K562 (cell line): ENCODE results near the gene TANC1. TPM values are rescaled to one million over a fixed set of nuclear protein-coding genes. Genes with fewer than 3 reads are reported as not detected.

ENCODE experiments used
- ATAC-seq: fragments of 200-7000 bp; cut with Tn5 transposase; 3 replicates; pipeline ENCODE4 v1.9.1; 2020; ENCODE audit warnings: moderate library complexity
- BruUV-seq: library from RNA; stranded (reverse); fragments of 400-500 nt; replicated peaks from 2 replicates; lab custom pipeline; 2021; lab: Mats Ljungman, UMichigan
- CTCF ChIA-PET: fragments of 300-600 bp; formaldehyde crosslinking; extraction: SDS; loops from one replicate; lab custom pipeline; 2021; ENCODE audit warnings: low intra/inter-chr PET ratio; lab: Yijun Ruan, JAX
- POLR2A ChIA-PET: fragments of 300-600, 350-650 bp; sonication (Branson Sonifier 250); formaldehyde crosslinking; extraction: SDS; loops from one replicate; lab custom pipeline; 2021; ENCODE audit warnings: antibody characterized with exemption, inconsistent platforms; lab: Yijun Ruan, JAX
- DNase-seq, 4 experiments: peaks; one replicate each; pipeline versions ENCODE4 v3.0.0 to v3.0.0-alpha.2; 2011 to 2018; ENCODE audit warnings: low spot score in 3 of 4, mixed read lengths in 3 of 4; ENCODE audit errors: extremely low read depth in 1 of 4
- FAIRE-seq: peaks from 2 replicates; lab custom pipeline; 2011; peaks lifted over from hg19 to GRCh38; lab: Jason Lieb, UNC
- H2AFZ ChIP-seq: 2 replicates; pipeline ENCODE4 v1.6.0; 2011; ENCODE audit warnings: low read depth, low read length, control low read depth, inconsistent platforms
- H3K27ac ChIP-seq: fragments of 200-600 bp; 3 replicates; pipeline ENCODE4 v1.8.0; 2011; ENCODE audit warnings: low read depth, mild to moderate bottlenecking, control low read depth, inconsistent platforms, low read length, moderate library complexity, mixed read lengths; ENCODE audit errors: extremely low read depth
- H3K27me3 ChIP-seq, 2 experiments: fragments of 300-600 bp in 1 of 2; 2 replicates in 1 of 2; 3 replicates in 1 of 2; pipeline versions ENCODE4 v1.6.0 to v1.8.0; 2011; ENCODE audit warnings: inconsistent platforms in 2 of 2, low read length in 2 of 2, mild to moderate bottlenecking in 1 of 2, mixed read lengths in 1 of 2, moderate library complexity in 1 of 2; ENCODE audit not compliant: control insufficient read depth in 2 of 2, insufficient read depth in 2 of 2
- H3K36me3 ChIP-seq: fragments of 300-600 bp; 3 replicates; pipeline ENCODE4 v1.8.0; 2011; ENCODE audit warnings: mild to moderate bottlenecking, low read length, inconsistent platforms; ENCODE audit not compliant: control insufficient read depth, insufficient read depth
- H3K4me1 ChIP-seq, 2 experiments: fragments of 200-600 bp in 1 of 2; replicated peaks in 1 of 2; 2 replicates in 1 of 2; 3 replicates in 1 of 2; pipeline versions ENCODE4 v1.5.1 to v1.8.0; 2011; ENCODE audit warnings: inconsistent platforms in 2 of 2, low read length in 2 of 2, mild to moderate bottlenecking in 1 of 2, mixed read lengths in 1 of 2, moderate library complexity in 1 of 2; ENCODE audit not compliant: control insufficient read depth in 2 of 2, insufficient read depth in 2 of 2
- H3K4me2 ChIP-seq: 2 replicates; pipeline ENCODE4 v1.6.1; 2011; ENCODE audit warnings: low read length, control low read depth, inconsistent platforms, mixed read lengths; ENCODE audit not compliant: insufficient read depth
- H3K4me3 ChIP-seq: fragments of 200-600 bp; sonication (generic), shearing (Covaris generic); 2 replicates; pipeline ENCODE4 v1.5.1; 2016; ENCODE audit warnings: control low read depth, inconsistent platforms
- H3K79me2 ChIP-seq: fragments of 200-600 bp; 3 replicates; pipeline ENCODE4 v1.8.0; 2011; ENCODE audit warnings: low read length, inconsistent platforms; ENCODE audit not compliant: control insufficient read depth, insufficient read depth
- H3K9ac ChIP-seq, 2 experiments: 2 replicates each; pipeline versions ENCODE4 v1.6.0 to v1.6.1; 2011; ENCODE audit warnings: low read depth in 2 of 2, low read length in 2 of 2, control low read depth in 1 of 2, inconsistent platforms in 1 of 2, mild to moderate bottlenecking in 1 of 2, mixed read lengths in 1 of 2; ENCODE audit not compliant: insufficient read depth in 1 of 2
- H3K9me1 ChIP-seq: one replicate; pipeline ENCODE4 v1.6.0; 2011; ENCODE audit warnings: inconsistent platforms, mild to moderate bottlenecking, low read length, moderate library complexity; ENCODE audit not compliant: control insufficient read depth, insufficient read depth
- H3K9me3 ChIP-seq: replicated peaks from 2 replicates; pipeline ENCODE4 v1.5.1; 2011; ENCODE audit warnings: low read depth, low read length, inconsistent platforms; ENCODE audit not compliant: control insufficient read depth, insufficient read depth
- H4K20me1 ChIP-seq: replicated peaks from 2 replicates; pipeline ENCODE4 v1.6.1; 2011; ENCODE audit warnings: low read length, inconsistent platforms, mixed read lengths; ENCODE audit not compliant: control insufficient read depth, insufficient read depth
- GATAD2A ChIP-seq: fragments of 450-650 bp; IDR thresholded peaks from 2 replicates; pipeline ENCODE4 v1.6.1; 2017
- MED1 ChIP-seq: sonication (generic); formaldehyde crosslinking; IDR thresholded peaks from 2 replicates; pipeline ENCODE4 v1.8.1; 2023; ENCODE audit warnings: missing genetic modification reagents, borderline replicate concordance
- MYNN ChIP-seq, 2 experiments: sonication (generic); formaldehyde crosslinking in 1 of 2; IDR thresholded peaks; 2 replicates each; pipeline versions ENCODE4 v1.5.0 to v1.6.1; 2016 to 2020; ENCODE audit warnings: antibody characterized with exemption in 1 of 2, missing genetic modification reagents in 1 of 2
- NFE2 ChIP-seq: IDR thresholded peaks from 2 replicates; pipeline ENCODE4 v1.6.1; 2014; ENCODE audit warnings: antibody characterized with exemption, low read depth
- NFIC ChIP-seq: fragments of 450-650 bp; IDR thresholded peaks from 2 replicates; pipeline ENCODE4 v1.6.1; 2017; ENCODE audit warnings: mild to moderate bottlenecking, inconsistent platforms
- PRMT5 ChIP-seq: sonication (generic); formaldehyde crosslinking; IDR thresholded peaks from 2 replicates; pipeline ENCODE4 v1.5.0; 2020; ENCODE audit warnings: missing genetic modification reagents
- SRSF3 ChIP-seq: fragments of 200-400 bp; formaldehyde crosslinking; IDR thresholded peaks from 2 replicates; pipeline ENCODE4 v1.6.1; 2016; ENCODE audit warnings: mild to moderate bottlenecking, low read length, moderate library complexity; ENCODE audit not compliant: insufficient read depth
- ZNF224 ChIP-seq: sonication (generic); formaldehyde crosslinking; IDR thresholded peaks from 2 replicates; pipeline ENCODE4 v1.8.0; 2022; ENCODE audit warnings: mild to moderate bottlenecking, missing genetic modification reagents
- ZNF76 ChIP-seq: fragments of 250-450 bp; sonication (Bioruptor Pico); IDR thresholded peaks from 2 replicates; pipeline ENCODE4 v1.4.0; 2020; ENCODE audit warnings: mild to moderate bottlenecking, moderate library complexity, borderline replicate concordance
- ZNF766 ChIP-seq: fragments of 200-800 bp; sonication (Bioruptor generic); conservative IDR thresholded peaks from 2 replicates; pipeline ENCODE4 v1.6.1; 2016; ENCODE audit warnings: missing genetic modification characterization, missing compliant biosample characterization
- ZNF780A ChIP-seq: fragments of 250-450 bp; sonication (Bioruptor Pico); IDR thresholded peaks from 2 replicates; pipeline ENCODE4 v1.5.0; 2021; ENCODE audit warnings: mild to moderate bottlenecking
- WGBS: fragments of 100-300 bp; shearing (Covaris generic); methylation state at CpG from one replicate; pipeline ENCODE4 v1.1.6; 2016; ENCODE audit warnings: low coverage, mixed read lengths; ENCODE audit not compliant: insufficient coverage; ENCODE audit errors: missing lambda C conversion rate; 5-methylcytosine and 5-hydroxymethylcytosine counted together
- in situ Hi-C: fragments of 300-500 bp; cut with MboI; formaldehyde crosslinking; loops from 4 replicates; pipeline ENCODE4 v1.15.0; 2018; ENCODE audit warnings: inconsistent platforms, mixed read lengths
- intact Hi-C: fragments of 100-400 bp; cut with micrococcal nuclease; formaldehyde crosslinking; loops from 2 replicates; pipeline ENCODE4 v1.14.2; 2022
- polyA plus RNA-seq, 8 experiments: library from polyadenylated mRNA; depleted of rRNA in 4 of 8; stranded (reverse) in 5 of 8; unstranded in 3 of 8; fragments of >200 nt; fragmentation: Nextera tagmentation in 2 of 8; fragmentation: Illumina TruSeq in 1 of 8; extraction: Ambion mirVana in 2 of 8; extraction: Trizol in 1 of 8; gene quantifications; 2 replicates each; pipeline versions ENCODE4 v1.2.1 to v1.2.3, GENCODE V29; 2011 to 2014; ENCODE audit warnings: inconsistent platforms in 1 of 8, missing spikeins in 1 of 8
- total RNA-seq, 7 experiments: library from RNA; depleted of rRNA in 6 of 7; stranded (reverse); fragments of >200 nt in 6 of 7; fragmentation: Illumina TruSeq in 2 of 7; extraction: Trizol in 2 of 7; gene quantifications; 2 replicates each; pipeline versions ENCODE4 v1.2.1 to v1.2.3, GENCODE V29; 2011 to 2021; ENCODE audit warnings: low replicate concordance in 1 of 7
- TF ChIP-seq, protein P1 (sequence below), 2 experiments: fragments of 200-800 bp in 1 of 2; sonication (Bioruptor generic) in 1 of 2; sonication (generic) in 1 of 2; formaldehyde crosslinking in 1 of 2; IDR thresholded peaks in 1 of 2; conservative IDR thresholded peaks in 1 of 2; 2 replicates each; pipeline versions ENCODE4 v1.5.0 to v1.6.1; 2016 to 2020; ENCODE audit warnings: missing compliant biosample characterization in 1 of 2, missing genetic modification characterization in 1 of 2, missing genetic modification reagents in 1 of 2
- TF ChIP-seq, protein P2 (sequence below): fragments of 450-650 bp; conservative IDR thresholded peaks from 2 replicates; pipeline ENCODE4 v1.6.1; 2016; ENCODE audit warnings: missing genetic modification characterization, low read depth, mild to moderate bottlenecking, control low read depth, missing compliant biosample characterization
- TF ChIP-seq, protein P3 (sequence below): fragments of 450-650 bp; IDR thresholded peaks from 2 replicates; pipeline ENCODE4 v1.6.1; 2016; ENCODE audit warnings: missing biosample characterization, missing genetic modification characterization
- TF ChIP-seq, protein P4 (sequence below): IDR thresholded peaks from 3 replicates; pipeline ENCODE4 v1.6.1; 2011; ENCODE audit warnings: borderline replicate concordance, mild to moderate bottlenecking, moderate library complexity; ENCODE audit not compliant: insufficient read length; ENCODE audit errors: extremely low read depth

Gene TANC1
- total and polyA plus RNA-seq, 9 of the 15 experiments (the other 6 are each of a cell fraction or from before 2014, with no cell fraction given) = under 0.01 to 0.20 (median 0.07) TPM; not detected in 1

- ChIA-PET POLR2A (interaction anchor here (0.6 to 1.7 kb wide), 3 partner anchors 9 to 22 kb away, joined by 3 to 4 read pairs (median 4); no protein-coding TSS in a partner anchor), CTCF (no interaction called here)
- Histone ChIP-seq H3K27ac (no peak overlapping the region), H3K9me1 (no peaks in the 10 kb centered on the region), H3K36me3 (peaks cover 6% of the 10 kb centered on the region; the same call in 2 of the 3 replicates), H3K4me3 (no peak overlapping the region), H3K79me2 (no peaks in the 10 kb centered on the region), H3K27me3 (no peaks in the 10 kb centered on the region), H4K20me1 (no peaks in the 10 kb centered on the region), H3K9me3 (no peaks in the 10 kb centered on the region), H3K9ac (no peak overlapping the region), H3K4me1 (no peaks in the 10 kb centered on the region), H3K4me2 (no peak overlapping the region), H2AFZ (no peak overlapping the region)
- intact Hi-C loops = no loop called here
- DNase-seq (no peak), ATAC-seq (no peak), FAIRE-seq (no peak)
- TF ChIP-seq ZNF224 (CRISPR knock-in tag) = no peak
- TF ChIP-seq, protein P1, sequence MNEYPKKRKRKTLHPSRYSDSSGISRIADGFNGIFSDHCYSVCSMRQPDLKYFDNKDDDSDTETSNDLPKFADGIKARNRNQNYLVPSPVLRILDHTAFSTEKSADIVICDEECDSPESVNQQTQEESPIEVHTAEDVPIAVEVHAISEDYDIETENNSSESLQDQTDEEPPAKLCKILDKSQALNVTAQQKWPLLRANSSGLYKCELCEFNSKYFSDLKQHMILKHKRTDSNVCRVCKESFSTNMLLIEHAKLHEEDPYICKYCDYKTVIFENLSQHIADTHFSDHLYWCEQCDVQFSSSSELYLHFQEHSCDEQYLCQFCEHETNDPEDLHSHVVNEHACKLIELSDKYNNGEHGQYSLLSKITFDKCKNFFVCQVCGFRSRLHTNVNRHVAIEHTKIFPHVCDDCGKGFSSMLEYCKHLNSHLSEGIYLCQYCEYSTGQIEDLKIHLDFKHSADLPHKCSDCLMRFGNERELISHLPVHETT (CRISPR knock-in tag; conservative IDR thresholded peaks at IDR 0.05 in 1 of 2, IDR thresholded peaks at IDR 0.05 in 1 of 2) = no peak
- TF ChIP-seq NFIC = no peak
- no peak for TF ChIP-seq SRSF3
- TF ChIP-seq ZNF780A (CRISPR knock-in tag) = no peak
- no peak for TF ChIP-seq ZNF76 (CRISPR knock-in tag)
- TF ChIP-seq MED1 (CRISPR knock-in tag) = no peak
- TF ChIP-seq, protein P2, sequence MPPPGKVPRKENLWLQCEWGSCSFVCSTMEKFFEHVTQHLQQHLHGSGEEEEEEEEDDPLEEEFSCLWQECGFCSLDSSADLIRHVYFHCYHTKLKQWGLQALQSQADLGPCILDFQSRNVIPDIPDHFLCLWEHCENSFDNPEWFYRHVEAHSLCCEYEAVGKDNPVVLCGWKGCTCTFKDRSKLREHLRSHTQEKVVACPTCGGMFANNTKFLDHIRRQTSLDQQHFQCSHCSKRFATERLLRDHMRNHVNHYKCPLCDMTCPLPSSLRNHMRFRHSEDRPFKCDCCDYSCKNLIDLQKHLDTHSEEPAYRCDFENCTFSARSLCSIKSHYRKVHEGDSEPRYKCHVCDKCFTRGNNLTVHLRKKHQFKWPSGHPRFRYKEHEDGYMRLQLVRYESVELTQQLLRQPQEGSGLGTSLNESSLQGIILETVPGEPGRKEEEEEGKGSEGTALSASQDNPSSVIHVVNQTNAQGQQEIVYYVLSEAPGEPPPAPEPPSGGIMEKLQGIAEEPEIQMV (tag) = no peak
- no peak for TF ChIP-seq ZNF766 (CRISPR knock-in tag)
- no peak for TF ChIP-seq NFE2
- TF ChIP-seq, protein P3, sequence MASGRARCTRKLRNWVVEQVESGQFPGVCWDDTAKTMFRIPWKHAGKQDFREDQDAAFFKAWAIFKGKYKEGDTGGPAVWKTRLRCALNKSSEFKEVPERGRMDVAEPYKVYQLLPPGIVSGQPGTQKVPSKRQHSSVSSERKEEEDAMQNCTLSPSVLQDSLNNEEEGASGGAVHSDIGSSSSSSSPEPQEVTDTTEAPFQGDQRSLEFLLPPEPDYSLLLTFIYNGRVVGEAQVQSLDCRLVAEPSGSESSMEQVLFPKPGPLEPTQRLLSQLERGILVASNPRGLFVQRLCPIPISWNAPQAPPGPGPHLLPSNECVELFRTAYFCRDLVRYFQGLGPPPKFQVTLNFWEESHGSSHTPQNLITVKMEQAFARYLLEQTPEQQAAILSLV (tag) = no peak
- no peak for TF ChIP-seq MYNN (IDR thresholded peaks at IDR 0.05)
- TF ChIP-seq MYNN (CRISPR knock-in tag; IDR thresholded peaks at IDR 0.05) = no peak
- TF ChIP-seq PRMT5 (CRISPR knock-in tag) = no peak
- TF ChIP-seq, protein P4, sequence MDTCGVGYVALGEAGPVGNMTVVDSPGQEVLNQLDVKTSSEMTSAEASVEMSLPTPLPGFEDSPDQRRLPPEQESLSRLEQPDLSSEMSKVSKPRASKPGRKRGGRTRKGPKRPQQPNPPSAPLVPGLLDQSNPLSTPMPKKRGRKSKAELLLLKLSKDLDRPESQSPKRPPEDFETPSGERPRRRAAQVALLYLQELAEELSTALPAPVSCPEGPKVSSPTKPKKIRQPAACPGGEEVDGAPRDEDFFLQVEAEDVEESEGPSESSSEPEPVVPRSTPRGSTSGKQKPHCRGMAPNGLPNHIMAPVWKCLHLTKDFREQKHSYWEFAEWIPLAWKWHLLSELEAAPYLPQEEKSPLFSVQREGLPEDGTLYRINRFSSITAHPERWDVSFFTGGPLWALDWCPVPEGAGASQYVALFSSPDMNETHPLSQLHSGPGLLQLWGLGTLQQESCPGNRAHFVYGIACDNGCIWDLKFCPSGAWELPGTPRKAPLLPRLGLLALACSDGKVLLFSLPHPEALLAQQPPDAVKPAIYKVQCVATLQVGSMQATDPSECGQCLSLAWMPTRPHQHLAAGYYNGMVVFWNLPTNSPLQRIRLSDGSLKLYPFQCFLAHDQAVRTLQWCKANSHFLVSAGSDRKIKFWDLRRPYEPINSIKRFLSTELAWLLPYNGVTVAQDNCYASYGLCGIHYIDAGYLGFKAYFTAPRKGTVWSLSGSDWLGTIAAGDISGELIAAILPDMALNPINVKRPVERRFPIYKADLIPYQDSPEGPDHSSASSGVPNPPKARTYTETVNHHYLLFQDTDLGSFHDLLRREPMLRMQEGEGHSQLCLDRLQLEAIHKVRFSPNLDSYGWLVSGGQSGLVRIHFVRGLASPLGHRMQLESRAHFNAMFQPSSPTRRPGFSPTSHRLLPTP = no peak
- no peak for TF ChIP-seq GATAD2A
- in situ Hi-C loops = no loop called here
- BruUV-seq = no TSS peak
- WGBS = 70% methylated on average over 7 of the region's 7 CpGs
These were observed 281.7 kb downstream of the TANC1 start for GRCh38 chr2:159249990-159250715.
